CD14-positive monocyte (primary cell): ENCODE measurements around the gene PRKAR1B. TPM values are rescaled to one million over a fixed set of nuclear protein-coding genes. Genes with fewer than 3 reads are reported as not detected.

Experiments
- DNase-seq, 3 donors: peaks; one replicate each; pipeline ENCODE4 v3.0.0-alpha.2; 2011 to 2022
- H2AFZ ChIP-seq: 2 replicates; pipeline ENCODE4 v1.6.0; 2012; ENCODE audit warnings: mild to moderate bottlenecking, low read depth, low read length, inconsistent platforms; ENCODE audit not compliant: insufficient read depth, poor library complexity, severe bottlenecking
- H3K27ac ChIP-seq, 2 donors: 1 replicate in 1 of 2; 2 replicates in 1 of 2; pipeline ENCODE4 v1.5.1; 2012 to 2013; ENCODE audit warnings: low read length in 2 of 2, control low read depth in 1 of 2, inconsistent platforms in 1 of 2, low read depth in 1 of 2, mild to moderate bottlenecking in 1 of 2
- H3K27me3 ChIP-seq, 2 donors: one replicate each; pipeline versions ENCODE4 v1.6.0 to v1.6.1; 2011 to 2013; ENCODE audit warnings: low read length in 2 of 2; ENCODE audit not compliant: control insufficient read depth in 2 of 2, insufficient read depth in 2 of 2
- H3K36me3 ChIP-seq, 2 donors: replicated peaks in 1 of 2; 1 replicate in 1 of 2; 2 replicates in 1 of 2; pipeline versions ENCODE4 v1.5.1 to v1.6.1; 2012 to 2013; ENCODE audit warnings: low read length in 2 of 2, control low read depth in 1 of 2, inconsistent platforms in 1 of 2, mild to moderate bottlenecking in 1 of 2; ENCODE audit not compliant: insufficient read depth in 2 of 2, control insufficient read depth in 1 of 2
- H3K4me1 ChIP-seq, 2 donors: 1 replicate in 1 of 2; 2 replicates in 1 of 2; pipeline versions ENCODE4 v1.5.1 to v1.6.1; 2012 to 2013; ENCODE audit warnings: low read length in 2 of 2, control low read depth in 1 of 2, inconsistent platforms in 1 of 2, mild to moderate bottlenecking in 1 of 2, moderate library complexity in 1 of 2; ENCODE audit not compliant: insufficient read depth in 2 of 2, control insufficient read depth in 1 of 2
- H3K4me2 ChIP-seq: replicated peaks from 2 replicates; pipeline ENCODE3; 2012; ENCODE audit warnings: low read length, moderate library complexity, mild to moderate bottlenecking; ENCODE audit not compliant: poor library complexity, severe bottlenecking; ENCODE audit errors: extremely low read depth
- H3K4me3 ChIP-seq, 3 experiments: fragments of 200-600 bp in 1 of 3; sonication (generic) in 1 of 3; replicated peaks in 1 of 3; 1 replicate in 2 of 3; 2 replicates in 1 of 3; pipeline ENCODE4 v1.5.1; 2011 to 2013; ENCODE audit warnings: low read length in 3 of 3, mild to moderate bottlenecking in 3 of 3, control low read depth in 2 of 3, low read depth in 2 of 3, inconsistent platforms in 1 of 3, moderate library complexity in 1 of 3
- H3K79me2 ChIP-seq: 2 replicates; pipeline ENCODE4 v1.6.0; 2012; ENCODE audit warnings: mild to moderate bottlenecking, control low read depth, inconsistent platforms, low read length, moderate library complexity; ENCODE audit not compliant: insufficient read depth
- H3K9ac ChIP-seq: 2 replicates; pipeline ENCODE4 v1.6.0; 2017; ENCODE audit warnings: low read length, mild to moderate bottlenecking; ENCODE audit not compliant: insufficient read depth, poor library complexity, severe bottlenecking
- H3K9me3 ChIP-seq, 2 donors: replicated peaks in 1 of 2; 1 replicate in 1 of 2; 2 replicates in 1 of 2; pipeline versions ENCODE4 v1.5.1 to v1.6.1; 2012 to 2013; ENCODE audit warnings: low read length in 2 of 2, control low read depth in 1 of 2; ENCODE audit not compliant: control insufficient read depth in 1 of 2, insufficient read depth in 1 of 2
- H4K20me1 ChIP-seq: 2 replicates; pipeline ENCODE4 v1.6.0; 2012; ENCODE audit warnings: mild to moderate bottlenecking, low read length, control low read depth, moderate library complexity; ENCODE audit not compliant: insufficient read depth
- H3K27ac Mint-ChIP-seq, 7 donors: one replicate each; pipeline ENCODE4 v1.8.0; 2020; ENCODE audit warnings: mild to moderate bottlenecking in 7 of 7, mixed read lengths in 7 of 7, moderate library complexity in 6 of 7, inconsistent platforms in 2 of 7
- H3K27me3 Mint-ChIP-seq, 3 donors: one replicate each; pipeline ENCODE4 v1.8.0; 2021 to 2022; ENCODE audit warnings: low read depth in 3 of 3, mild to moderate bottlenecking in 3 of 3, mixed read lengths in 3 of 3, moderate library complexity in 3 of 3, inconsistent platforms in 1 of 3
- H3K36me3 Mint-ChIP-seq, 2 donors: one replicate each; pipeline ENCODE4 v1.8.0; 2020; ENCODE audit warnings: mixed read lengths in 2 of 2, inconsistent platforms in 1 of 2, mild to moderate bottlenecking in 1 of 2
- H3K4me1 Mint-ChIP-seq: one replicate; pipeline ENCODE4 v1.8.0; 2020; ENCODE audit warnings: mild to moderate bottlenecking, mixed read lengths
- H3K4me3 Mint-ChIP-seq, 2 donors: one replicate each; pipeline ENCODE4 v1.8.0; 2020; ENCODE audit warnings: mild to moderate bottlenecking in 2 of 2, mixed read lengths in 2 of 2, moderate library complexity in 1 of 2
- H3K9me3 Mint-ChIP-seq, 7 donors: one replicate each; pipeline ENCODE4 v1.8.0; 2020 to 2022; ENCODE audit warnings: mixed read lengths in 7 of 7, mild to moderate bottlenecking in 6 of 7, moderate library complexity in 6 of 7, inconsistent platforms in 2 of 7
- WGBS: methylation state at CpG from one replicate; pipeline ENCODE4 v1.1.5; 2013; ENCODE audit warnings: missing lambda C conversion rate; ENCODE audit not compliant: insufficient coverage; 5-methylcytosine and 5-hydroxymethylcytosine counted together
- intact Hi-C, 2 donors: fragments of 100-400 bp; cut with micrococcal nuclease; formaldehyde crosslinking; loops; one replicate each; pipeline versions ENCODE4 v1.15.0 to v1.15.1; 2023
- polyA plus RNA-seq, 3 donors: library from polyadenylated mRNA; depleted of rRNA in 1 of 3; unstranded in 2 of 3; stranded (reverse) in 1 of 3; fragments of 300-500 nt in 2 of 3; fragments of >200 nt in 1 of 3; fragmentation: Illumina TruSeq in 2 of 3; gene quantifications; 1 replicate in 2 of 3; 2 replicates in 1 of 3; pipeline ENCODE4 v1.2.3, GENCODE V29; 2012 to 2021
- TF ChIP-seq, protein P1 (sequence below): fragments of 200-600 bp; IDR thresholded peaks from one replicate; pipeline ENCODE4 v1.8.0; 2022; ENCODE audit warnings: antibody characterized with exemption, mild to moderate bottlenecking

PRKAR1B gene
- polyA plus RNA-seq, 3 donors, result 0.94 to 2.1 (median 1.1) TPM

DNA sequence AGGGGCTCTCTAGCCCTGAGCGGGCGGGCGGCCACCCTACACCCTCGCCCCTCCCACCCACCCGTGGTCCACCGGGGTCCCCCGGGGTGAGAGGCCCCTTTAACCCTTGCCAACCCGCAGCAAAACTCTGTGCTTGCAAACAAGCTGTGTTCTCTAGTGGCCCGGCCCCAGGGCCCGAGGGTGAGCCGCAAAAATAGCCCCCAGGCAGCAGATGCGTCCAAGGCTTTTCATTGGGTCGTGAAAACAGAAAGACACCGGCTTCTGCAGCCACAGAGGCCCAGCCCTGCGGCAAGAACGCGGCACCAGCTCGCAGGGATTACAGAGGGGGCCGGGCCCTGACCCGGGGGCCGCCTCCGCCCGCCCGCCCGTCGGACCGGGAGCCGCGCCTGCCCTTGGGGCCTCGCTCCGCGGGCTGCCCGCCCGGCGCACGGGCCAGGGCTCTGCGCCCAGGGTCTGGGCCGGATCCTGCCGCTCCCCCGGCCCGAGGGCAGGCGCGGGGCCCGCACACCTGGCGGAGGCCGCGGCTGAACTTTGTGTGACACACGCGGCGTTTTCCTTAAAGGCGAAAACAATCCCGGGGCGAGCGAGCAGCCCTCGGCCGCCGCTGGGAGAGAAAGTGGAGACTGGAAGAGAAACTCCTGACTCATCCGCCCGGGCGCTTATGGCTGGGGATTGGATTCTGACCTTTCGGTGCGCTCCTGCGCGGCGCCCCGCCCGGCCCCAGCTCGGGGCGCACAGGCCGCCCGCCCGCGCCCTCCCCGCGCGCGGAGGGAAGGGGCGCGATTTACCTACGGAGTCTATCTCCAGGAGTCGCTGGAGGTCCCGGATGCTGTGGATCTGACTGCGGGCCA is 210.2 kb downstream of the PRKAR1B start:
- peaks cover 10% of the 10 kb centered on the region for H3K4me1 Mint-ChIP-seq
- TF ChIP-seq, protein P1, sequence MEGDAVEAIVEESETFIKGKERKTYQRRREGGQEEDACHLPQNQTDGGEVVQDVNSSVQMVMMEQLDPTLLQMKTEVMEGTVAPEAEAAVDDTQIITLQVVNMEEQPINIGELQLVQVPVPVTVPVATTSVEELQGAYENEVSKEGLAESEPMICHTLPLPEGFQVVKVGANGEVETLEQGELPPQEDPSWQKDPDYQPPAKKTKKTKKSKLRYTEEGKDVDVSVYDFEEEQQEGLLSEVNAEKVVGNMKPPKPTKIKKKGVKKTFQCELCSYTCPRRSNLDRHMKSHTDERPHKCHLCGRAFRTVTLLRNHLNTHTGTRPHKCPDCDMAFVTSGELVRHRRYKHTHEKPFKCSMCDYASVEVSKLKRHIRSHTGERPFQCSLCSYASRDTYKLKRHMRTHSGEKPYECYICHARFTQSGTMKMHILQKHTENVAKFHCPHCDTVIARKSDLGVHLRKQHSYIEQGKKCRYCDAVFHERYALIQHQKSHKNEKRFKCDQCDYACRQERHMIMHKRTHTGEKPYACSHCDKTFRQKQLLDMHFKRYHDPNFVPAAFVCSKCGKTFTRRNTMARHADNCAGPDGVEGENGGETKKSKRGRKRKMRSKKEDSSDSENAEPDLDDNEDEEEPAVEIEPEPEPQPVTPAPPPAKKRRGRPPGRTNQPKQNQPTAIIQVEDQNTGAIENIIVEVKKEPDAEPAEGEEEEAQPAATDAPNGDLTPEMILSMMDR, result no peak
- H3K4me1 ChIP-seq, result peaks cover 1 to 6% of the 10 kb centered on the region in 2 donors
- no peak overlapping the region for H3K27ac Mint-ChIP-seq
- H3K79me2 ChIP-seq, result no peaks in the 10 kb centered on the region
- 3% methylated on average over 76 of the region's 83 CpGs for WGBS
- peaks cover 0 to 14% of the 10 kb centered on the region in 2 donors for H3K9me3 ChIP-seq
- H3K27me3 Mint-ChIP-seq, result peaks cover 48 to 66% (median 60%) of the 10 kb centered on the region in 3 donors
- no peak overlapping the region for H3K27ac ChIP-seq
- peak overlapping the region; percentile 36 for H3K4me2 ChIP-seq
- H3K36me3 ChIP-seq, result no peaks in the 10 kb centered on the region
- H4K20me1 ChIP-seq, result no peaks in the 10 kb centered on the region
- no peak overlapping the region for H3K4me3 ChIP-seq
- no peak overlapping the region for H3K9ac ChIP-seq
- H2AFZ ChIP-seq, result no peak overlapping the region
- peak in 1 of 3 donors; percentile 11 for DNase-seq
- peak overlapping the region in 1 of 2 donors; percentile 55 for H3K4me3 Mint-ChIP-seq
- no peaks in the 10 kb centered on the region for H3K36me3 Mint-ChIP-seq
- H3K27me3 ChIP-seq, result peaks cover 23 to 60% of the 10 kb centered on the region in 2 donors
- peaks cover 0 to 12% (median 0%) of the 10 kb centered on the region in 7 donors for H3K9me3 Mint-ChIP-seq
- intact Hi-C loops, result no loop called here

DNA sequence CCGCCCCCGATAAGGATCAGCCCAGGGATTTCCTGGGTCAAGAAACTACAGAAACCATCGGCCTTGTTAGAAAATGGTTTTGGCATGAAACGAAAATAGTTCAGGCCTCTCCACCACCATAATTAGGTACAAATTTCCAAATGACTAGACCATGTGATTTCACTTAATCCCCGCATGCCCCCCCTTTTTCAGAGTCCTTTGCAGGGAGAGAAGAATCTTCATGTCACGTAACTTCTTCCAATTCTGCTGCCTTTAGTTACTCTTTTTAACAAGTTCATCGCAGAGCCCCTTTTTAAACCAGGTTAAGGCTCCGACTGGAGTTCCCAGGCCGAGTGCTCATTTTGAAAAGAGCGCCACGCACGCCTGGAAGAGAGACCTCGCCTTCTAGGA is 210.9 kb downstream of the PRKAR1B start:
- Histone ChIP-seq H3K27ac (no peak overlapping the region), H3K79me2 (no peaks in the 10 kb centered on the region), H3K4me2 (no peak overlapping the region), H2AFZ (no peak overlapping the region), H3K9ac (no peak overlapping the region), H3K36me3 (no peaks in the 10 kb centered on the region), H3K27me3 (peaks cover 19 to 54% of the 10 kb centered on the region in 2 donors), H3K9me3 (peaks cover 0 to 9% of the 10 kb centered on the region in 2 donors), H3K4me1 (no peaks in the 10 kb centered on the region), H3K4me3 (no peak overlapping the region), H4K20me1 (no peaks in the 10 kb centered on the region)
- Mint-ChIP-seq H3K27ac (no peak overlapping the region), H3K4me1 (peaks cover 8% of the 10 kb centered on the region), H3K27me3 (peaks cover 43 to 62% (median 56%) of the 10 kb centered on the region in 3 donors), H3K4me3 (peak overlapping the region in 1 of 2 donors; percentile 32), H3K36me3 (no peaks in the 10 kb centered on the region), H3K9me3 (peaks cover 0 to 10% (median 0%) of the 10 kb centered on the region in 7 donors)
- DNase-seq, result no peak
- TF ChIP-seq, protein P1, result no peak
- intact Hi-C loops, result no loop called here
- WGBS, result 70% methylated on average over 6 of the region's 13 CpGs
